Kidney epithelial cell (primary cell): ENCODE measurements around the gene RPL31. TPM values are rescaled to one million over a fixed set of nuclear protein-coding genes. Genes with fewer than 3 reads are reported as not detected.

Experiments
- DNase-seq: peaks from one replicate; pipeline ENCODE4 v3.0.0-alpha.2; 2010; ENCODE audit warnings: low read depth
- H3K27me3 ChIP-seq: 2 replicates; pipeline ENCODE4 v1.6.0; 2011; ENCODE audit warnings: low read length; ENCODE audit not compliant: control insufficient read depth, insufficient read depth
- H3K36me3 ChIP-seq: 2 replicates; pipeline ENCODE4 v1.5.1; 2011; ENCODE audit warnings: low read length; ENCODE audit not compliant: control insufficient read depth, insufficient read depth
- H3K4me3 ChIP-seq: 2 replicates; pipeline ENCODE4 v1.5.1; 2011; ENCODE audit warnings: low read depth, mild to moderate bottlenecking, control low read depth, low read length
- total RNA-seq: library from RNA; depleted of rRNA; stranded (reverse); fragments of >200 nt; gene quantifications from 2 replicates; pipeline ENCODE4 v1.2.3, GENCODE V29; 2015
- TF ChIP-seq, protein P1 (sequence below): IDR thresholded peaks from 2 replicates; pipeline ENCODE4 v1.5.1; 2011; ENCODE audit warnings: mild to moderate bottlenecking, moderate library complexity, low read length, control low read depth, inconsistent platforms; ENCODE audit not compliant: insufficient read depth, poor library complexity, severe bottlenecking

The RPL31 gene
- total RNA-seq, 1 donor from 2014 or later = 1,472 TPM

DNA sequence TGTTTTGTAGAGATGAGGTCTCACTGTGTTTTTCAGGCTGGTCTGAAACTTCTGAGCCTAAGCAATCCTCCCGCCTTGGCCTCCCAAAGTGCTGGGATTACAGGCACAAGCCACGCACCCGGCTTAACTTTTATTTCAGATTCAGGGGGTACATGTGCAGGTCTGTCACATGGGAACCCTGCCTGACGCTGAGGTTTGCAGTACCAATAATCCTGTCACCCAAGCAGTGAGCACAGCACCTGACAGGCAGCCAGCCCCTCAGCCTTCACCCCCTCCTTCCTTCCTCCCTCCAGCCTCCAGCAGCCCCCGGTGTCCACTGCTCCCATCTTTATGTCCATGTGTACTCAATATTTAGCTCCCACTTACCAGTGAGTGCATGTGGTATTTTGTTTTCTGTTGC lies 46.0 kb upstream of the RPL31 start:
- H3K27me3 ChIP-seq = no peaks in the 10 kb centered on the region
- no peak for DNase-seq
- H3K36me3 ChIP-seq = no peaks in the 10 kb centered on the region
- TF ChIP-seq, protein P1, sequence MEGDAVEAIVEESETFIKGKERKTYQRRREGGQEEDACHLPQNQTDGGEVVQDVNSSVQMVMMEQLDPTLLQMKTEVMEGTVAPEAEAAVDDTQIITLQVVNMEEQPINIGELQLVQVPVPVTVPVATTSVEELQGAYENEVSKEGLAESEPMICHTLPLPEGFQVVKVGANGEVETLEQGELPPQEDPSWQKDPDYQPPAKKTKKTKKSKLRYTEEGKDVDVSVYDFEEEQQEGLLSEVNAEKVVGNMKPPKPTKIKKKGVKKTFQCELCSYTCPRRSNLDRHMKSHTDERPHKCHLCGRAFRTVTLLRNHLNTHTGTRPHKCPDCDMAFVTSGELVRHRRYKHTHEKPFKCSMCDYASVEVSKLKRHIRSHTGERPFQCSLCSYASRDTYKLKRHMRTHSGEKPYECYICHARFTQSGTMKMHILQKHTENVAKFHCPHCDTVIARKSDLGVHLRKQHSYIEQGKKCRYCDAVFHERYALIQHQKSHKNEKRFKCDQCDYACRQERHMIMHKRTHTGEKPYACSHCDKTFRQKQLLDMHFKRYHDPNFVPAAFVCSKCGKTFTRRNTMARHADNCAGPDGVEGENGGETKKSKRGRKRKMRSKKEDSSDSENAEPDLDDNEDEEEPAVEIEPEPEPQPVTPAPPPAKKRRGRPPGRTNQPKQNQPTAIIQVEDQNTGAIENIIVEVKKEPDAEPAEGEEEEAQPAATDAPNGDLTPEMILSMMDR = no peak
- no peak overlapping the region for H3K4me3 ChIP-seq

DNA sequence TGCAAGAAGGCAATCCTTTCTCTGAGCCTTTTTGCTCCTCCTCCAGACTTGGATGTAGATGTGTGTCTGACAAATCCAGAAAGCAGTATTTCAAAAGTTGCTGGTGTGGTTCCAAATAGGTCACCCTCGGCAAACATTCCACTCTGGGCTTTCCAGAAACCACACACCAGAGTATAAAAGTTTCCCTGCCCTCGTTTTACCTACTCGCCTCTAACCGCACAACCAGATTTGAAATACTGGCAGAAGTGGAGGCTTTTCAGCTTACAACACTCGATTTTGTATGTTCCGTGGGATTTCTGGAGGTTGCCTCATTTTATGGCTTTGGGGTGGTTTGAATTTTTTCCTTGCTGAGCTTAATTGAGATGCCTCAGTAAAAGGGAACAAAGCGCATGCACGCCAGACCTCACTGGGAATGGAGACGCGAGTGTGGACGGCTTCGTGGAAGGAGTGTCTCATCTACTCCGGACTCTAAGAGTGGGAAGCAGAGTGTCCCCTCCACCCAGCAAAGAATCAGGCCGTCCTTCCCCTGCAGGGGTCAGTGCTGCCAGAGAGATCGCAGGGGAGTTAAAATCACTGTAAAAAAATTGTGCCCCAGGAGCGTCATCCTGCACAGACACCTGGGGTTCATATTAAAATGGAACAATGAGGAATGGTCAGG lies 44.0 kb upstream of the RPL31 start:
- no peak overlapping the region for H3K4me3 ChIP-seq
- DNase-seq = no peak
- TF ChIP-seq, protein P1 = no peak
- no peaks in the 10 kb centered on the region for H3K27me3 ChIP-seq
- H3K36me3 ChIP-seq = no peaks in the 10 kb centered on the region

DNA sequence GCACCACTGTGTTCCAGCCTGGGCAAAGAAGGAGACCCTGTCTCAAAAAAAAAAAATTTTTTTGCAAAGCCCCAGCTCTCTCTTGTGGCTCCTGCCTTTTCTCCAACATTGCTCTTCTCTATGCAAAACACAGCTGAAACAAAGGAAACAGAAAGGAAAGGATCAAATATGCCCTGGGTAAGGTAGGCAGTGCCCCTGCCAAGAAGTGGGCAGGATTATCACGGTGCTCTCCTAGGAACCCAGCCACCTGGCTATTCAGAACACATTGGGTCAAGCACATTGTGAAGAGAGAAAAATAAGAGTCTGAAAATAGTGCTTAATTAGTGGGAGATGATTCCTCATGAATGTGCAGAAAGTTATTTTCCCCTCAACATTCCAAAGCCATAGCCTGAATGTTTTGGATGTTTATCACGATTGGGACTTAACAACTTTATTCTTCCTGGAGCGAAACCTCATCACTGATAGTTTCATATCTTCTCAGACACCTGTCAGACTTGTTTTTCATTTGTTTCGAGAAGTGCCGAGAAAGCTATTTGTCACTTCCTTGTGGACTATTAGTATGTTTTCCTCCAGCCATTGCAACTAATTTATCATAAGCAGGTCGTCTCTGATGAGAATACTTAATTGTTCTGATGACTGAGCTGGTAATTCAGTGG lies 42.7 kb upstream of the RPL31 start:
- TF ChIP-seq, protein P1 = no peak
- no peaks in the 10 kb centered on the region for H3K36me3 ChIP-seq
- DNase-seq = no peak
- H3K4me3 ChIP-seq = no peak overlapping the region
- no peaks in the 10 kb centered on the region for H3K27me3 ChIP-seq

DNA sequence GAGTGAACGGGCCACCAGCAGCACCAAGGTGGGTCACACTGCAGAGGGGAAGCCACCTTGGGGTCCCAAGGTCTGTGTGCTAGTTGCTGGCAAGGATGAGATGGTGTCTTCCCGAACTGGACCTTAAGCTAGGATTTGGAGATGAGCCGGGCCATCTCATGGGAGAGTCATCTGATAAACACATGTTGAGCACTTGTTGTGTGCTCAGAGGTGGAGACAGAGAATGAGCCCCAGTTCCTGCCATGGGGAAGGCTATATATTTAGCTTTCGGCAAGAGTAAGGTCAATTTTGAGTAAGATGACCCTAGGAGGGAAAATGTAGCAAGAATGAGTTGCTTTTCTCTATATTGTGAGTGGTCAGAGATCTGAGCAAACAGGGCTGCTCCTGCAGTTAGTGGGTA lies 41.4 kb upstream of the RPL31 start:
- no peak for DNase-seq
- TF ChIP-seq, protein P1 = no peak
- no peak overlapping the region for H3K4me3 ChIP-seq
- H3K36me3 ChIP-seq = no peaks in the 10 kb centered on the region
- H3K27me3 ChIP-seq = no peaks in the 10 kb centered on the region

DNA sequence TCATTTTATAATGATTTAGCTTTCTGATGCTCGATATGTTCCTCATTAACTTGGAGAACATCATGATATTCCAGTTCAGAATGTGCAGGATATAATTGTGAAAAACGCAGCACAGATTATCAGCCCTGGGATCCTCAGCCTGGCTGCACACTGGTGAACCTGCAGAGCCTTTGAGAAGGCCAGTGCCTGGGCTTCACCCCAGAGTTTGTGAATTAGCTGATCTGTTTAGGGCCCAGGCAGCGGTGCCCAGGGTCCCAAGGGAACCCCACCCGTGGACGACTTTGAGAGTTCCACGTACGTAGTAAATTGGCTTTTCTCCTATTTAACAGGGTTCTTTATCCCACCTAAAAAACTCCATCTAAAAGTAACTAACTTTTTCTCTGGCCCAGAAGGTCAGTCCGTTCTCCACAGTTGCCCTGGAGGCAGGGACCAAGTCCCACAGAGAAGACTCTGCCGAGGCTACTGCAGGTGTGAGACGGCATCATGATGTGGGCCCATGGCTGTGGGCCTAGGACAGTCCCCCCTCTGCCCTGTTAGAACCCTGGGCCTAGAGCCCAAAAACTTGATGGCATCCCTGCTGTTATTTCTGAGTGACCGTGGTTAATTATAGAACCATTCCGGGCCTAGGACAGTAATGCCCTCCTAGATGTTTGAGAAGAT lies 39.6 kb upstream of the RPL31 start:
- TF ChIP-seq, protein P1 = no peak
- no peak for DNase-seq
- no peaks in the 10 kb centered on the region for H3K36me3 ChIP-seq
- no peaks in the 10 kb centered on the region for H3K27me3 ChIP-seq
- H3K4me3 ChIP-seq = no peak overlapping the region
